Measurements from ENCODE around the gene TRIM17.

The TRIM17 gene

DNA sequence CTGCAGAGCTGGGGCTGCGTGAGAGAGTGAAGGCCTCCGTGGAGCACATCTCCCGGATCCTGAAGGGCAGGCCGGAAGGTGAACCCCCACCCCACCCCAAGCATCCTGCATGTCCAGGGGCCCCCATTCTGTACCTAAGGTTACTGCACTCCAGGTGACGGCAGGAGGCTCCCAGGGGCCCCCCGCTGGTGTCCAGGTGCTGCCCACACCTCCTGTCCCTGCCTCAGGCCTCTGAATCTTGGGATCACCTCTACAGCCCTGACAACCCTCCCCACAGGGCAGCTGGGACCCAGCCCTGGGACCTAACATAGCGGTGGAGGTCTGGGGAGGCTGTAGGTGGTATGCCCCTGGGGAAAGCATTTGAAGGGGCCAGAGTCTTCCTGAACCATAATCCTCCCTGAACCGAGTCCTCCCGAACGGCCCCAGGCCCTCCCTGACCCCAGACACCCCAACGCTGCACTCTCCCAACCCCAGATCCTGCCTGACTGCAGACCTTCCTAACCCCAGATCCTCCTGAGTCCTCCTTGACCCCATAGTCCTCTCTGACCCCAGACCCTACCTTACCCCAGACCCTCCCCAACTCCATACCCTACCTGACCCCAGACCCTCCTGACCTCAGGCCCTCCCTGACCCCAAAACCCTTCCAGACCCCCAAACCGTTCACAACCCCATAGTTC is 43.5 kb downstream of the TRIM17 start:
- Histone ChIP-seq H3K9me3 (ENCODE audit: control insufficient read depth in 2 of 2, low read length in 2 of 2) (no peaks in the 10 kb centered on the region), H3K4me3 (ENCODE audit: low read length in 2 of 2) (no peak overlapping the region), H3K36me3 (ENCODE audit: control insufficient read depth in 2 of 2, insufficient read depth in 2 of 2, low read length in 2 of 2) (no peaks in the 10 kb centered on the region), H3K27me3 (ENCODE audit: control insufficient read depth in 2 of 2, insufficient read depth in 2 of 2, low read length in 2 of 2) (peaks cover 4 to 10% of the 10 kb centered on the region in 2 donors), H3K4me1 (ENCODE audit: control insufficient read depth in 2 of 2, insufficient read depth in 2 of 2, low read length in 2 of 2) (peaks cover 0 to 4% of the 10 kb centered on the region in 2 donors), H3K9ac (ENCODE audit: low read depth in 1 of 2, low read length in 2 of 2) (no peak overlapping the region), H3K27ac (ENCODE audit: low read depth in 2 of 2, low read length in 2 of 2) (no peak overlapping the region)

DNA sequence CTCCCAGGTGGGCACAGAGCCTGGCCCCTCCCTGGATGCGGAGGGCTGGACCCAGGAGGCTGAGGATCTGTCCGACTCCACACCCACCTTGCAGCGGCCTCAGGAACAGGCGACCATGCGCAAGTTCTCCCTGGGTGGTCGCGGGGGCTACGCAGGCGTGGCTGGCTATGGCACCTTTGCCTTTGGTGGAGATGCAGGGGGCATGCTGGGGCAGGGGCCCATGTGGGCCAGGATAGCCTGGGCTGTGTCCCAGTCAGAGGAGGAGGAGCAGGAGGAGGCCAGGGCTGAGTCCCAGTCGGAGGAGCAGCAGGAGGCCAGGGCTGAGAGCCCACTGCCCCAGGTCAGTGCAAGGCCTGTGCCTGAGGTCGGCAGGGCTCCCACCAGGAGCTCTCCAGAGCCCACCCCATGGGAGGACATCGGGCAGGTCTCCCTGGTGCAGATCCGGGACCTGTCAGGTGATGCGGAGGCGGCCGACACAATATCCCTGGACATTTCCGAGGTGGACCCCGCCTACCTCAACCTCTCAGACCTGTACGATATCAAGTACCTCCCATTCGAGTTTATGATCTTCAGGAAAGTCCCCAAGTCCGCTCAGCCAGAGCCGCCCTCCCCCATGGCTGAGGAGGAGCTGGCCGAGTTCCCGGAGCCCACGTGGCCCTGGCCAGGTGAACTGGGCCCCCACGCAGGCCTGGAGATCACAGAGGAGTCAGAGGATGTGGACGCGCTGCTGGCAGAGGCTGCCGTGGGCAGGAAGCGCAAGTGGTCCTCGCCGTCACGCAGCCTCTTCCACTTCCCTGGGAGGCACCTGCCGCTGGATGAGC is 44.3 kb downstream of the TRIM17 start:
- peaks cover 4 to 10% of the 10 kb centered on the region in 2 donors for H3K27me3 ChIP-seq (ENCODE audit: control insufficient read depth in 2 of 2, insufficient read depth in 2 of 2, low read length in 2 of 2)
- H3K4me1 ChIP-seq (ENCODE audit: control insufficient read depth in 2 of 2, insufficient read depth in 2 of 2, low read length in 2 of 2) = peaks cover 0 to 4% of the 10 kb centered on the region in 2 donors
- H3K9ac ChIP-seq (ENCODE audit: low read depth in 1 of 2, low read length in 2 of 2) = no peak overlapping the region
- H3K36me3 ChIP-seq (ENCODE audit: control insufficient read depth in 2 of 2, insufficient read depth in 2 of 2, low read length in 2 of 2) = no peaks in the 10 kb centered on the region
- no peaks in the 10 kb centered on the region for H3K9me3 ChIP-seq (ENCODE audit: control insufficient read depth in 2 of 2, low read length in 2 of 2)
- H3K27ac ChIP-seq (ENCODE audit: low read depth in 2 of 2, low read length in 2 of 2) = no peak overlapping the region
- H3K4me3 ChIP-seq (ENCODE audit: low read length in 2 of 2) = no peak overlapping the region

DNA sequence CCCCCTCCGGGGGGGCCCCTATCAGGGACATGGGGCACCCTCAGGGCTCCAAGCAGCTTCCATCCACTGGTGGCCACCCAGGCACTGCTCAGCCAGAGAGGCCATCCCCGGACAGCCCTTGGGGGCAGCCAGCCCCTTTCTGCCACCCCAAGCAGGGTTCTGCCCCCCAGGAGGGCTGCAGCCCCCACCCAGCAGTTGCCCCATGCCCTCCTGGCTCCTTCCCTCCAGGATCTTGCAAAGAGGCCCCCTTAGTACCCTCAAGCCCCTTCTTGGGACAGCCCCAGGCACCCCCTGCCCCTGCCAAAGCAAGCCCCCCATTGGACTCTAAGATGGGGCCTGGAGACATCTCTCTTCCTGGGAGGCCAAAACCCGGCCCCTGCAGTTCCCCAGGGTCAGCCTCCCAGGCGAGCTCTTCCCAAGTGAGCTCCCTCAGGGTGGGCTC is 44.9 kb downstream of the TRIM17 start:
- Histone ChIP-seq H3K27ac (ENCODE audit: low read depth in 2 of 2, low read length in 2 of 2) (no peak overlapping the region), H3K9ac (ENCODE audit: low read depth in 1 of 2, low read length in 2 of 2) (no peak overlapping the region), H3K27me3 (ENCODE audit: control insufficient read depth in 2 of 2, insufficient read depth in 2 of 2, low read length in 2 of 2) (peaks cover 4 to 10% of the 10 kb centered on the region in 2 donors), H3K4me1 (ENCODE audit: control insufficient read depth in 2 of 2, insufficient read depth in 2 of 2, low read length in 2 of 2) (peaks cover 0 to 4% of the 10 kb centered on the region in 2 donors), H3K9me3 (ENCODE audit: control insufficient read depth in 2 of 2, low read length in 2 of 2) (no peaks in the 10 kb centered on the region), H3K36me3 (ENCODE audit: control insufficient read depth in 2 of 2, insufficient read depth in 2 of 2, low read length in 2 of 2) (no peaks in the 10 kb centered on the region), H3K4me3 (ENCODE audit: low read length in 2 of 2) (no peak overlapping the region)

DNA sequence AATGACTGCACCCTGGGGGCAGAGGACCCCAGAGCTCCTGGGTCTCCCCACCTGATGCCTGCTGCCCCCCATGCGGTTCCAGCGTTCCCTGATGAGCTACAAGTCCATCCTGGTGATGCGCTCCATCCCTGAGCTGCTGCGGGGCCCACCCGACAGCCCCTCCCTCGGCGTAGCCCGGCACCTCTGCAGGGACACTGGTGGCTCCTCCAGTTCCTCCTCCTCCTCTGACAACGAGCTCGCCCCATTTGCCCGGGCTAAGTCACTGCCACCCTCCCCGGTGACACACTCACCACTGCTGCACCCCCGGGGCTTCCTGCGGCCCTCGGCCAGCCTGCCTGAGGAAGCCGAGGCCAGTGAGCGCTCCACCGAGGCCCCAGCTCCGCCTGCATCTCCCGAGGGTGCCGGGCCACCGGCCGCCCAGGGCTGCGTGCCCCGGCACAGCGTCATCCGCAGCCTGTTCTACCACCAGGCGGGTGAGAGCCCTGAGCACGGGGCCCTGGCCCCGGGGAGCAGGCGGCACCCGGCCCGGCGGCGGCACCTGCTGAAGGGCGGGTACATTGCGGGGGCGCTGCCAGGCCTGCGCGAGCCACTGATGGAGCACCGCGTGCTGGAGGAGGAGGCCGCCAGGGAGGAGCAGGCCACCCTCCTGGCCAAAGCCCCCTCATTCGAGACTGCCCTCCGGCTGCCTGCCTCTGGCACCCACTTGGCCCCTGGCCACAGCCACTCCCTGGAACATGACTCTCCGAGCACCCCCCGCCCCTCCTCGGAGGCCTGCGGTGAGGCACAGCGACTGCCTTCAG is 45.5 kb downstream of the TRIM17 start:
- H3K27me3 ChIP-seq (ENCODE audit: control insufficient read depth in 2 of 2, insufficient read depth in 2 of 2, low read length in 2 of 2) = peaks cover 4 to 10% of the 10 kb centered on the region in 2 donors
- H3K36me3 ChIP-seq (ENCODE audit: control insufficient read depth in 2 of 2, insufficient read depth in 2 of 2, low read length in 2 of 2) = no peaks in the 10 kb centered on the region
- H3K27ac ChIP-seq (ENCODE audit: low read depth in 2 of 2, low read length in 2 of 2) = no peak overlapping the region
- no peak overlapping the region for H3K4me3 ChIP-seq (ENCODE audit: low read length in 2 of 2)
- peaks cover 0 to 4% of the 10 kb centered on the region in 2 donors for H3K4me1 ChIP-seq (ENCODE audit: control insufficient read depth in 2 of 2, insufficient read depth in 2 of 2, low read length in 2 of 2)
- no peak overlapping the region for H3K9ac ChIP-seq (ENCODE audit: low read depth in 1 of 2, low read length in 2 of 2)
- H3K9me3 ChIP-seq (ENCODE audit: control insufficient read depth in 2 of 2, low read length in 2 of 2) = no peaks in the 10 kb centered on the region

DNA sequence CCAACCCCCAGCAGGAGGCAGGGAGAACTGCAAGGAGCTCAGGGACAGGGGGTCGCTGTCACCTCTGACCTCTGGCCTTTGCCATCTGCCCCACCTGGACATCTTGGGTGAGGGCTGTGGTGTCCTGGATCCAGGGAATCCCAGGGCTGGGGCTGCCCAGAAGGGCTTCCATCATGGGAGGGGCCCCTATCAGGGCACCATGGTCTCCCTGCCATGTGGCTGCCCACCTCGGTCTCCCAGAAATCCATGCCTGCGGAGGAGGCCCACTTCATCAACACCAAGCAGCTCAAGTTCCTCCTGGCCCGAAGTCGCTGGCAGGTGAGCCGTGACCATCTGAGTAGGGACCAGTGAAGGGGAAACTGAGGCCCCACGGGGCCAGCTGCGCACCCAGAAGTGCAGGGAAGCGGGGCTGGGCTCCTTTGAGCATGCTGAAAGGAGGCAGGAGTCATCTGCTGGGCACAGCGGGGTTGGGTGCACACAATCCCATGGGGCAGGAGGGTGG is 46.2 kb downstream of the TRIM17 start:
- Histone ChIP-seq H3K27ac (ENCODE audit: low read depth in 2 of 2, low read length in 2 of 2) (no peak overlapping the region), H3K36me3 (ENCODE audit: control insufficient read depth in 2 of 2, insufficient read depth in 2 of 2, low read length in 2 of 2) (no peaks in the 10 kb centered on the region)

DNA sequence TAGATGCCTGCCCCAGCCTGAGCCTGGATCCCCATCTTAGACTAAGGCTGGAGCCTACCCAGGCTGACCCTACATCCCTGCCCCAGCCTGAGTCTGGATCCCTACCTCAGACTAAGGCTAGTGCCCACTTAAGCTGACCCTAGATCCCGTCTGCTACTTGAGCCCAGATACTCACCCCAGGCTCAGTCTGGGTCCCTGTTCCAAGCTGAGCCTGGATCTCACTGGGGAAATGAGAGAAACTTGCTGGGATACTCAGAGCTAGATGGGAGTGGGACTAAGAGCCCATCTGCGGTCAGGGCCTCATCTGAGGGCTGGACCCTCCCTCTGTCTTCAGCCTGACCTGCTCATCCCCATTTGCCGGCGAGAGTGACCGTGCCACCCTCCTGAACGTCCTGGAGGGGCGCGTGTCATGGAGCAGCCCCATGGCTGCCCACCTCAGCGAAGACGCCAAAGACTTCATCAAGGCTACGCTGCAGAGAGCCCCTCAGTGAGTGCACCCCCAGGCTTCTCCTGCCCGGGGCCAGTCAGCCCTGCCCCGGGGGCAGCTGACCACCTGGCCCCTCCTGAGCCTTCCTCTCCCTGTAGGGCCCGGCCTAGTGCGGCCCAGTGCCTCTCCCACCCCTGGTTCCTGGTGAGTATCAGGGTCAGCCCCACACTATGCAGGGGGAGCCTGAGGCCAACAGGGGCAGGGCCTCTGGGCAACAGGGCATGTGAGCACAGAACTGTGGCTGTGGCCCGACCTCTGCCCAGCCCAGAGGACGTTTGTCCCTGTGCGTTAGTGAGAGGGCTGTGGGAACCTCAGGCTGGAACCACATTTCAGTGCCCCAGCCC is 46.8 kb downstream of the TRIM17 start:
- Histone ChIP-seq H3K4me1 (ENCODE audit: control insufficient read depth in 2 of 2, insufficient read depth in 2 of 2, low read length in 2 of 2) (peaks cover 0 to 4% of the 10 kb centered on the region in 2 donors), H3K9me3 (ENCODE audit: control insufficient read depth in 2 of 2, low read length in 2 of 2) (no peaks in the 10 kb centered on the region), H3K4me3 (ENCODE audit: low read length in 2 of 2) (no peak overlapping the region)

More for the DNA sequence above, 46.2 kb downstream of the TRIM17 start:
- peaks cover 0 to 4% of the 10 kb centered on the region in 2 donors for H3K4me1 ChIP-seq (ENCODE audit: control insufficient read depth in 2 of 2, insufficient read depth in 2 of 2, low read length in 2 of 2)
- no peak overlapping the region for H3K9ac ChIP-seq (ENCODE audit: low read depth in 1 of 2, low read length in 2 of 2)
- peaks cover 4 to 10% of the 10 kb centered on the region in 2 donors for H3K27me3 ChIP-seq (ENCODE audit: control insufficient read depth in 2 of 2, insufficient read depth in 2 of 2, low read length in 2 of 2)
- no peak overlapping the region for H3K4me3 ChIP-seq (ENCODE audit: low read length in 2 of 2)
- no peaks in the 10 kb centered on the region for H3K9me3 ChIP-seq (ENCODE audit: control insufficient read depth in 2 of 2, low read length in 2 of 2)

DNA sequence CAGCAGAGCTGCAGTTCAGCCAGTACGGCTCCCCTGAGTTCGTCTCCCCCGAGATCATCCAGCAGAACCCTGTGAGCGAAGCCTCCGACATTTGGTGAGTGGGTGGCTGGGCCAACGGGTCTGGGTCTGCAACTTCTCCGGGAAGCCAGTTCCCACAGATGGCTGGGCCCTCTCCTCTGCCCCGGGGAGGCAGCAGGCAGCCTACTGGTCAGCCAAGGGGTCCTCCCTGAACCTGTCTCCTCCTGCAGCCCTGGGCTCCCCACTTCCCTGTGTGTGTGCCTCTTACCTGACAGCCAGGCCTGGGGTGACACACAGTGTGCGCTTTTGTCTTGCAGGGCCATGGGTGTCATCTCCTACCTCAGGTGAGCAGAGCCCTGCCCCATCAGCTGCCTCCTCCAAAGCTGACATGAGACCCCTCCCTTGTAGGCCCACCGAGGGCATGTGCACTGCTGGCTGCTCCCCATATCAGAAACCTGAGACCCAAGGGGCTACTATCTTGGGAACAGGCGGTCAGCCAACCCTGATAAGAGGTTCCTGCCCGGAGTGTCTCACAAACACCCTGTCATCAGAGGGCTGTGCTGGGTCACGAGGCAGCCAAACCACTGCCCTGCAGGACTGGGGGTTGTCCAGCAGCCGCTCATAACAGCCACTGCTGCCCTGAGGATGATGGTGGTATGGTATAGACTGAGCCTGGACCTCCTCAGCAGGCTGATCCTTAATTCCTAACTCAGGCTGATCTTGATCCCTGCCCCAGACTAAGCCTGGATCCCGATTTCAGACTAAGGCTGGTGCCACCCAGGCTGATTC is 47.7 kb downstream of the TRIM17 start:
- Histone ChIP-seq H3K4me3 (ENCODE audit: low read length in 2 of 2) (no peak overlapping the region), H3K27me3 (ENCODE audit: control insufficient read depth in 2 of 2, insufficient read depth in 2 of 2, low read length in 2 of 2) (peaks cover 4 to 10% of the 10 kb centered on the region in 2 donors), H3K27ac (ENCODE audit: low read depth in 2 of 2, low read length in 2 of 2) (no peak overlapping the region), H3K9me3 (ENCODE audit: control insufficient read depth in 2 of 2, low read length in 2 of 2) (no peaks in the 10 kb centered on the region), H3K36me3 (ENCODE audit: control insufficient read depth in 2 of 2, insufficient read depth in 2 of 2, low read length in 2 of 2) (no peaks in the 10 kb centered on the region), H3K9ac (ENCODE audit: low read depth in 1 of 2, low read length in 2 of 2) (no peak overlapping the region), H3K4me1 (ENCODE audit: control insufficient read depth in 2 of 2, insufficient read depth in 2 of 2, low read length in 2 of 2) (peaks cover 0 to 4% of the 10 kb centered on the region in 2 donors)

More for the DNA sequence above, 46.8 kb downstream of the TRIM17 start:
- no peaks in the 10 kb centered on the region for H3K36me3 ChIP-seq (ENCODE audit: control insufficient read depth in 2 of 2, insufficient read depth in 2 of 2, low read length in 2 of 2)
- no peak overlapping the region for H3K27ac ChIP-seq (ENCODE audit: low read depth in 2 of 2, low read length in 2 of 2)
- H3K9ac ChIP-seq (ENCODE audit: low read depth in 1 of 2, low read length in 2 of 2) = no peak overlapping the region
- H3K27me3 ChIP-seq (ENCODE audit: control insufficient read depth in 2 of 2, insufficient read depth in 2 of 2, low read length in 2 of 2) = peaks cover 4 to 10% of the 10 kb centered on the region in 2 donors

DNA sequence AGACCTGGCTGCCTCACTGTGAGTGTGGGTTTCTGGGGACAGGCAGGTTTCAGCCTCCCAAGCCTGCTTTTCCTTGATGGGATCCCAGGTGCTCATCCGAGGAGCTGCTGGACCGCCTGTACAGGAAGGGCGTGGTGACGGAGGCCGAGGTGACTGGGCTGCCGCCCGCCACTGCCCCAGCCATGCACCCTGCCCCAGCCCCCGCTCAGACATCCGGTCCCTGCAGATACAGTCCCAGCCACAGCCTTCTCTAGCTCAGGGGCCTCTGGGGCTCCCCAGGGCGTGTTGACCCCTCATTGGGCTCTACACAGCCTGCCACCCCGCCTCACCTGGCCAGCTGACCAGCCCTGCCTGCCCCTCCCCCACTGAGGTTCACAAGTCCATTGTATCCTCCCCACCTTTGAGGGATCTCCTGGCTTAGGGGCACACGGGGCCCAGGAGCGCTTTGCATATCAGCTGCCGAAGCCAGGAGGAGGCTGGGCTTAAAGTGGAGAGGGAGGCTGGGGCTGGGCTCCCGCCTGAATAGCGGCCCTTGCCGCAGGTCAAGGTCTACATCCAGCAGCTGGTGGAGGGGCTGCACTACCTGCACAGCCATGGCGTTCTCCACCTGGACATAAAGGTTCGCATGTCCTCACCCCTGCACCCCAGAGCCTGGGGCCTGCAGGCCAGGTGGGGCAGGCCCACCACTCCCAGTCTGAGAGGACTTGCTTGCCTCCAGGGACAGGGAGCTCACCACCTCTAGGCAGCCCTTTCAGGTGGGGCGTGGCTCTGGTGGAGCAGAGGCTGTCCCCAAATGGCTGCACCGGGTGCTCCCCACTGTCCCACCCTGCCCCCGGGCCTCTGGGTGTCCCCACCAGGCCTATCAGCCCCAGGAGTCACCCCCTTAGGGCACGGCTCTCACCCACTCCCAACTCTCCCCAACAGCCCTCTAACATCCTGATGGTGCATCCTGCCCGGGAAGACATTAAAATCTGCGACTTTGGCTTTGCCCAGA is 48.6 kb downstream of the TRIM17 start:
- Histone ChIP-seq H3K9ac (ENCODE audit: low read depth in 1 of 2, low read length in 2 of 2) (no peak overlapping the region), H3K4me1 (ENCODE audit: control insufficient read depth in 2 of 2, insufficient read depth in 2 of 2, low read length in 2 of 2) (peaks cover 0 to 4% of the 10 kb centered on the region in 2 donors), H3K4me3 (ENCODE audit: low read length in 2 of 2) (no peak overlapping the region), H3K9me3 (ENCODE audit: control insufficient read depth in 2 of 2, low read length in 2 of 2) (no peaks in the 10 kb centered on the region), H3K27me3 (ENCODE audit: control insufficient read depth in 2 of 2, insufficient read depth in 2 of 2, low read length in 2 of 2) (peaks cover 4 to 10% of the 10 kb centered on the region in 2 donors), H3K36me3 (ENCODE audit: control insufficient read depth in 2 of 2, insufficient read depth in 2 of 2, low read length in 2 of 2) (no peaks in the 10 kb centered on the region), H3K27ac (ENCODE audit: low read depth in 2 of 2, low read length in 2 of 2) (no peak overlapping the region)
